Measurements from ENCODE around the gene GYPB.
"Not testable (repeated sequence)": the region's sequence is repeated elsewhere in the genome, so short reads cannot be mapped to it uniquely, and the experiment has no call there.

GYPB gene

GRCh38 chr4:144030708-144031107 is 11.5 kb upstream of the GYPB start:
- H3K27me3 ChIP-seq (ENCODE audit: control insufficient read depth, insufficient read depth, low read length); H3K9ac ChIP-seq (ENCODE audit: low read length); H3K9me3 ChIP-seq (ENCODE audit: control insufficient read depth, low read depth, low read length); H3K4me3 ChIP-seq (ENCODE audit: low read length); H3K27ac ChIP-seq (ENCODE audit: low read length); H3K36me3 ChIP-seq (ENCODE audit: control insufficient read depth, low read depth, low read length); H3K4me1 ChIP-seq (ENCODE audit: control insufficient read depth, low read depth, low read length): not testable (repeated sequence)

- H3K9ac ChIP-seq (ENCODE audit: low read length) = not testable (repeated sequence)
These were observed 7.5 kb upstream of the GYPB start for GRCh38 chr4:144026682-144027081.

DNA sequence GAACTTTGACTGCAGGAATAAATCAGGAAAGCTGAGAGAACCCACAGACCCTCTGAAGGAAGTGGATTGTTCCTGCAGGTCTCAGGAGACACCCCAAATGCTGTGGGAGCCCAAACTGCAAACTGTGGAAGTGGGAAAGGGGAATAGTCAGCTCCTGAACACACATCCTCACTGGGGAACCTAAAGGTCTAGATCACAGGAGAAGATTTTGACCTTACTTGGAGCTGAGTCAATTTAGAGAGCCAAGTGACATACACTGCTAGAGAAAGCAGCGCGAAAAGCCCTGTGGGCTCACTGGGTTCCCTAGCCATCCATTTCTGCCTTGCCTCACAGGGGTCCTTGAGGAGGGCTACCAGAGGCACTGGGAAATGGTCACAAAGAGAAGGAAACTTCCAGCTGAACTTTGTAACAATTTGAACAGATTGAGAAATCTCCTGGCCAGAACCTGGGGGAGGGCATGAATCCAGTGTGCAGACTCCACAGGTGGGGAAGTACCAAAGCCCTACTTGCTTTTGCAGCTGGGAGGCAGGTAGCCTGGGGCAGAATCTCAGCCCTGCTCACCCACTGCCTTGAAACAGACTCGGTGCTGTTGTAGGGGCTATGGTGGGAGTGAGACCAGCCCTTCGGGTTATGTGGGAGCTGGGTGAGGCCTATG is 5.3 kb upstream of the GYPB start:
- H3K27me3 ChIP-seq (ENCODE audit: control insufficient read depth, insufficient read depth, low read length) = not testable (repeated sequence)

More at GRCh38 chr4:144026682-144027081, 7.5 kb upstream of the GYPB start:
- H3K4me1 ChIP-seq (ENCODE audit: control insufficient read depth, low read depth, low read length); H3K9me3 ChIP-seq (ENCODE audit: control insufficient read depth, low read depth, low read length); H3K4me3 ChIP-seq (ENCODE audit: low read length); H3K27ac ChIP-seq (ENCODE audit: low read length); H3K36me3 ChIP-seq (ENCODE audit: control insufficient read depth, low read depth, low read length); H3K27me3 ChIP-seq (ENCODE audit: control insufficient read depth, insufficient read depth, low read length): not testable (repeated sequence)

DNA sequence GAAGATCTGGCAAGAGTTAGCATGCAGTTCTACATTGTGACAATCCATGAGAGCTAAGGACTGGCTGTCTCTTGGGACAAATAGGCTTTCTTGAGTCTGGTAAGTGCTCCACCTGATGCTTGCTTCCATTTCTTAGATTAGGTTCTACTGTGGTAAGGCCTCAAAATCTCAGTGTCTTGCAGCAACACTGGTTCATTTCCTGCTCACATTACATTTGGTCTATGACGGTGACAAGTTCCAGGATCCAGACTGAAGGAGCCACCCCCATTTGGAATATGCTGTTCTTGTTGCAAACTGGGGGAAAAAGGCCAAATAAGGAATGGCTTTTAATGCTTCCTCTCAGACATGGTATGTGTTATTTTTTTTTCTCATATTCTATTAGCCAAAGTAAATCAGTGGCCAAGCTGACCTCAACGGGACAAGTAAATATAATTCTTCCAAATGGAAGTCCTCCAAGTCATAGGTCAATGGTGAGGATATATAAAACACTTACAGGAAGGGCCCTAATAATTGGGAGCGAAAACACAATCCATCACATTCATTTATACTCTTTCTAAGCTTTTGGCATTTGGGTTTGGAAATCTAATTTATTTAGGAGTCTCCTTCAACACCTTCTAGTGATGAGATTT is 3.7 kb upstream of the GYPB start:
- not testable (repeated sequence) for H3K27me3 ChIP-seq (ENCODE audit: control insufficient read depth, insufficient read depth, low read length); H3K9me3 ChIP-seq (ENCODE audit: control insufficient read depth, low read depth, low read length); H3K4me3 ChIP-seq (ENCODE audit: low read length); H3K27ac ChIP-seq (ENCODE audit: low read length); H3K9ac ChIP-seq (ENCODE audit: low read length); H3K36me3 ChIP-seq (ENCODE audit: control insufficient read depth, low read depth, low read length); H3K4me1 ChIP-seq (ENCODE audit: control insufficient read depth, low read depth, low read length)

More for the DNA sequence above, 5.3 kb upstream of the GYPB start:
- H3K9ac ChIP-seq (ENCODE audit: low read length); H3K9me3 ChIP-seq (ENCODE audit: control insufficient read depth, low read depth, low read length); H3K4me3 ChIP-seq (ENCODE audit: low read length); H3K27ac ChIP-seq (ENCODE audit: low read length); H3K4me1 ChIP-seq (ENCODE audit: control insufficient read depth, low read depth, low read length); H3K36me3 ChIP-seq (ENCODE audit: control insufficient read depth, low read depth, low read length): not testable (repeated sequence)

DNA sequence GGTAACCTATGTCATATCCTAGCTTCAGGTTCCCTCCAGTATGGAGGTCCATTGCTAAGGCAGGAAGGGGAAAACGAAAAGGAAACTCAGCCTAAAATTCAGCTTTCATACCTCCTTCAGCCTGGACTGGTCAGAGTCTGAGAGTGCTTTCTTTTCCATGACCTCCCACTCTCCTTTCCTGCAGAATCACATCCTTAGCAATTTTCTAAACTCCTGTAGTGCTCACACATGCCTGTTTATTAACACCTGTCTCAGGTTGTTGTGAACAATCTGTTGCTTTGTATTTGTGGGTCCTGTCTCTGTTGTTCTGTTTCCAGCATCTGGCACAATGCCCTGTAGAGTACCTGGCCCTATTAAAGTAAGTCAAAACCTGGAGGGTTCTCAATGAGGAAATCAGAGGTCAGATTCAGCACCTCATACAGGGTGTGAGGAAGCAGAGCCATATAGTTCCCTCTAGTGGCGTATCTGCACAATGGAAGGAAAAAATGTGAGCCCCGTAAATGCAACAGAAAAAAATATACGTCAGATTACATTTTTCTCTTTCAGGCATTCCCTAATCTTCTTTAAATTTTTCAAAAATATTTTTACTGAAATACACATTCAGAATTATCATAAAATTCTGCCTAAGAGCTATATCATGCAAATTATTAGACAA is 2.3 kb upstream of the GYPB start:
- H3K27me3 ChIP-seq (ENCODE audit: control insufficient read depth, insufficient read depth, low read length); H3K27ac ChIP-seq (ENCODE audit: low read length); H3K9me3 ChIP-seq (ENCODE audit: control insufficient read depth, low read depth, low read length); H3K9ac ChIP-seq (ENCODE audit: low read length); H3K36me3 ChIP-seq (ENCODE audit: control insufficient read depth, low read depth, low read length); H3K4me1 ChIP-seq (ENCODE audit: control insufficient read depth, low read depth, low read length); H3K4me3 ChIP-seq (ENCODE audit: low read length): not testable (repeated sequence)

DNA sequence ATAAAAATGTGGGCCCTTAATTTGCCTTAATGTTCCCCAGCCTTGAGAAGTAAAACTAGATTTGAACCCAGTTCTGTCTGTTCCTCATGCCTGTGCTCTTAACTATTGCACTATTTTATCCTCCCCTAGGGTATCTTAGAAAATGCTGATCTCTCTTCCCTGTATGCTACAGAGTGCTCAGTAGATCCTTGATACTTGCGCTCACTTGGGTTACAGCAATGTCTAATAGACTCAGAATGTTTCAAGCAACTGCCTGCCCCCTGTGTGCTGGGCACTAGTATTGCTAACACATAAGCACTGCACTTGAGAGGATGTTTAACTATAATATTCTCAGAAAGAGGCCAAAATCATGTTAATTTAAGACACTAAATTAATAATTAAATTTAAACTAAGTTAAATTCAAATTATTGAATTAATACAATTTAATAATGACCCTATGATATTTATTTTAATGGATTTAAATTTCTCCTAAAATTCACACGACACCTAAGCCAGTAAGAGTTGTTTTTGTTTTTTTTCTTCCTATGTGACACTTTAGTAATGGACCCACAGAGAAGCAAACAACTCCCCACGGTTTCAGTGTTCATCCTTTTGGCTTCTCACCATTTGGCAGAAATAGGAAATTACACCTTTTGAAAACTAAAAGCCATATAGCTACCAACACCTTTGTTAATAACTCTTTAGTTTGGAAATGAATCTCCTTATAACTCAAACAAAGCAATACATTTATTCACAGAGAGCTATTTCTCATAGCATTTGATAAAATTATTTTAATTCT is 768 bp downstream of the GYPB start:
- H3K36me3 ChIP-seq (ENCODE audit: control insufficient read depth, low read depth, low read length); H3K9ac ChIP-seq (ENCODE audit: low read length); H3K9me3 ChIP-seq (ENCODE audit: control insufficient read depth, low read depth, low read length); H3K4me3 ChIP-seq (ENCODE audit: low read length); H3K27ac ChIP-seq (ENCODE audit: low read length); H3K27me3 ChIP-seq (ENCODE audit: control insufficient read depth, insufficient read depth, low read length); H3K4me1 ChIP-seq (ENCODE audit: control insufficient read depth, low read depth, low read length): not testable (repeated sequence)

- H3K27ac ChIP-seq (ENCODE audit: low read length); H3K9me3 ChIP-seq (ENCODE audit: control insufficient read depth, low read depth, low read length); H3K27me3 ChIP-seq (ENCODE audit: control insufficient read depth, insufficient read depth, low read length); H3K36me3 ChIP-seq (ENCODE audit: control insufficient read depth, low read depth, low read length); H3K9ac ChIP-seq (ENCODE audit: low read length); H3K4me3 ChIP-seq (ENCODE audit: low read length); H3K4me1 ChIP-seq (ENCODE audit: control insufficient read depth, low read depth, low read length): not testable (repeated sequence)
These were observed 1.9 kb downstream of the GYPB start for GRCh38 chr4:144017271-144017670.

DNA sequence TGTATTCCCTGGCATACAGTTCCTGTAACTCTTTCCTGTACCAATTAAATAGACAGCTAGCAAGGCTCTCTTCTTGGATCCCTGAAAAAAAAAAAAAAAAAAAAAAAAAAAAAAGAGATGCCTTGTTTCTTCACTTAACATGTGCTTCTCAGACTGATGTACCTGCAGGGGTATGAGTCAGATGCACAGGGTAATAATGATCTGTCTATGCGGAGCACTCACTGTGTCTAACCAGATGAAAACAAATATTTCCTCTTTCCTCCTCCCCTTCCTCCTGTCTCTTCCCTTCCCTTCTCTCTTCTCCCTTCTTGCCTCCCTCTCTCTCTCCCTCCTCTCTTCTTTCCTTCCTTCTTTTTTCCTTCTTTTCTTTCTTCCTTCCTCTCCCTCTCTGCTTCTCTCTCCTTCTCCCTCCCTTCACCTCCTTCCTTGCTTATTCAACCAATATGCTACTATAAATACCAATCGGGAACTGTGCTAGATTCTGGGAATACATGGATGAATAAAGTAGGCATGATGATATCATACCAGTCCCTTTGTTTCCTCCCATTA is 3.0 kb downstream of the GYPB start:
- H3K9me3 ChIP-seq (ENCODE audit: control insufficient read depth, low read depth, low read length); H3K4me1 ChIP-seq (ENCODE audit: control insufficient read depth, low read depth, low read length); H3K9ac ChIP-seq (ENCODE audit: low read length); H3K4me3 ChIP-seq (ENCODE audit: low read length); H3K36me3 ChIP-seq (ENCODE audit: control insufficient read depth, low read depth, low read length); H3K27me3 ChIP-seq (ENCODE audit: control insufficient read depth, insufficient read depth, low read length); H3K27ac ChIP-seq (ENCODE audit: low read length): not testable (repeated sequence)

DNA sequence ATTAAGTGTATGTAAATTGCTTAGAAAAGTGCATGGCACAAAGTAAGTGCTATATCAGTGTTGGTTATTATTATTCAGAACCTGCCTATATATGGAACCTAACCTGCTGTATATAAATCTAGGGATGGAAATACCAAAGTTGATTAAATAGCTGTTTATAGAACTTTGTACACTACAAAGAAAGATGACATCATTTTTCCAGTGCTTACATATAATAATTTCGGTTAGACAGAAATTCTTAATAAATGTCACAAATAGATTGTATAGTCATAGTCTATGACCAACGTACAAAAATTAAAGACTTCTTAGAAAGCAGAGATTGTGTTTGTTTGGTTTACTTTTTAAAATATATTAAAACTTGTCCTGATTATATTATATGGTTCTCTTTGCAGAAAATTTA is 4.4 kb downstream of the GYPB start:
- Histone ChIP-seq H3K4me3 (ENCODE audit: low read length) (no peak overlapping the region), H3K27me3 (ENCODE audit: control insufficient read depth, insufficient read depth, low read length) (no peaks in the 10 kb centered on the region), H3K27ac (ENCODE audit: low read length) (no peak overlapping the region), H3K9ac (ENCODE audit: low read length) (no peak overlapping the region), H3K9me3 (ENCODE audit: control insufficient read depth, low read depth, low read length) (no peaks in the 10 kb centered on the region), H3K36me3 (ENCODE audit: control insufficient read depth, low read depth, low read length) (no peaks in the 10 kb centered on the region), H3K4me1 (ENCODE audit: control insufficient read depth, low read depth, low read length) (no peaks in the 10 kb centered on the region)

DNA sequence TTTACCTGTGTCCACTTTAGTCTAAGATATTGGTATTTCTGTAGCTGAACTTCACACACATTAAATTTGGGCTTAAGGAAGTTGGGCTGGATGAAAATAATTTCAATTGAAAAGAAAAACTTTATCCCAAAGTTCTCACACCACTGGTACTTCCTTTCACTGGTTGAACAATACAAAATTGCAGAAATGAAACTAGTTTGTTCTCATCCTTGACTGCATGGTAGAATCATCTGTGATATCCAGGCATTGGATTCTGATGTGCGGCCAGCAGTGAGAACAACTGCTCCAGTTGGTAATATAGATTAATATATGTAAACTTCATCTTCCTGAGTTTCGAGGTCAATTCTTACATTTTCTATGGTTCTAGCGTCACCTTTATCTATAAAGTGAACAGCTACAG is 10.6 kb downstream of the GYPB start:
- not testable (repeated sequence) for H3K4me3 ChIP-seq (ENCODE audit: low read length); H3K36me3 ChIP-seq (ENCODE audit: control insufficient read depth, low read depth, low read length); H3K9me3 ChIP-seq (ENCODE audit: control insufficient read depth, low read depth, low read length); H3K27me3 ChIP-seq (ENCODE audit: control insufficient read depth, insufficient read depth, low read length); H3K27ac ChIP-seq (ENCODE audit: low read length); H3K9ac ChIP-seq (ENCODE audit: low read length); H3K4me1 ChIP-seq (ENCODE audit: control insufficient read depth, low read depth, low read length)

- not testable (repeated sequence) for H3K36me3 ChIP-seq (ENCODE audit: control insufficient read depth, low read depth, low read length); H3K27ac ChIP-seq (ENCODE audit: low read length); H3K9ac ChIP-seq (ENCODE audit: low read length); H3K4me3 ChIP-seq (ENCODE audit: low read length); H3K9me3 ChIP-seq (ENCODE audit: control insufficient read depth, low read depth, low read length); H3K27me3 ChIP-seq (ENCODE audit: control insufficient read depth, insufficient read depth, low read length); H3K4me1 ChIP-seq (ENCODE audit: control insufficient read depth, low read depth, low read length)
These were observed 11.2 kb downstream of the GYPB start for GRCh38 chr4:144007960-144008359.

All from iPS-18a (cell line).